Nephron progenitor cell (in vitro differentiated cells): ENCODE measurements around the gene RNF157.

ENCODE experiments used
- DNase-seq: peaks from one replicate; pipeline ENCODE4 v3.0.0; 2021
- H3K27ac Mint-ChIP-seq: 2 replicates; pipeline ENCODE4 v1.8.0; 2021; ENCODE audit warnings: mild to moderate bottlenecking, moderate library complexity, mixed read lengths
- H3K27me3 Mint-ChIP-seq: 2 replicates; pipeline ENCODE4 v1.8.0; 2021; ENCODE audit warnings: mild to moderate bottlenecking, low read depth, mixed read lengths; ENCODE audit not compliant: poor library complexity
- H3K36me3 Mint-ChIP-seq: 2 replicates; pipeline ENCODE4 v1.8.0; 2021; ENCODE audit warnings: low read depth, mixed read lengths
- H3K4me1 Mint-ChIP-seq: 2 replicates; pipeline ENCODE4 v1.8.0; 2021; ENCODE audit warnings: mixed read lengths
- H3K4me3 Mint-ChIP-seq: 2 replicates; pipeline ENCODE4 v1.8.0; 2021; ENCODE audit warnings: mild to moderate bottlenecking, moderate library complexity, mixed read lengths
- H3K9me3 Mint-ChIP-seq: 2 replicates; pipeline ENCODE4 v1.8.0; 2021; ENCODE audit warnings: mild to moderate bottlenecking, moderate library complexity, mixed read lengths
- TF ChIP-seq, protein P1 (sequence below): fragments of 200-600 bp; sonication (generic); IDR thresholded peaks from 2 replicates; pipeline ENCODE4 v1.5.0; 2021; ENCODE audit warnings: antibody characterized with exemption

Gene RNF157

DNA sequence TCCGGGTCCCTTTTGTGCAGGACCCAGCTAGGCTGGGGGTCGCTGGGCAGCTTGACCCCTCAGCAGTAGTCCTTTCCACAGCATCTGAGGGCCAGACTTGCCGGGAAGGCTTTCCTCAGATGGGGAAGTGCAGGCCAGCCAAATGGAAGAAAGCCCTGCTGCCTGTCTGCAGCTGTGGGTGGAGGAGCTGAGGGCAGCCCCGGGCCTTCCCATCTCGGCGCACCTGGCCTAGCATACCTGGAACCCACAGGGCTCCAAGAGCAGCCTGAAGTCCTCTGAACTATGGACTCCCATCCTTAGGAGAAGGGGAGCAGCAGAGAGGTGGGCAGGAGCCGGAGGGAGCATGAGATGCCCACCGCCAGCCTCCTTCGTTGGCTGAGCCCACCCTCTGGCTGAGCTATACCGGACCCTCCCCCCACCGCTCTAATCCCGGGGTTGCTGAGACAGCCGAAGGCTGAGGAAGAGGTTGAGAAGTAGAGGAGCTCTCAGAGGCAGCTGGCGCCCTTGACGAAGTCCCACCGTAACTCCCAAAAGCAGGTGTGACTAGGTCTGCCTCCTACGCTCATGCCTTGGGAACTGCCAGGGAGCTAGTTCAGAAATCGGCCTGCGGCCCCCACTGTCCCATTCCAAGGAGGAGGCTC is 38.1 kb upstream of the RNF157 start:
- H3K9me3 Mint-ChIP-seq, result no peaks in the 10 kb centered on the region
- H3K4me1 Mint-ChIP-seq, result peaks cover 31% of the 10 kb centered on the region
- H3K27ac Mint-ChIP-seq, result no peak overlapping the region
- no peaks in the 10 kb centered on the region for H3K36me3 Mint-ChIP-seq
- no peak overlapping the region for H3K4me3 Mint-ChIP-seq
- TF ChIP-seq, protein P1, sequence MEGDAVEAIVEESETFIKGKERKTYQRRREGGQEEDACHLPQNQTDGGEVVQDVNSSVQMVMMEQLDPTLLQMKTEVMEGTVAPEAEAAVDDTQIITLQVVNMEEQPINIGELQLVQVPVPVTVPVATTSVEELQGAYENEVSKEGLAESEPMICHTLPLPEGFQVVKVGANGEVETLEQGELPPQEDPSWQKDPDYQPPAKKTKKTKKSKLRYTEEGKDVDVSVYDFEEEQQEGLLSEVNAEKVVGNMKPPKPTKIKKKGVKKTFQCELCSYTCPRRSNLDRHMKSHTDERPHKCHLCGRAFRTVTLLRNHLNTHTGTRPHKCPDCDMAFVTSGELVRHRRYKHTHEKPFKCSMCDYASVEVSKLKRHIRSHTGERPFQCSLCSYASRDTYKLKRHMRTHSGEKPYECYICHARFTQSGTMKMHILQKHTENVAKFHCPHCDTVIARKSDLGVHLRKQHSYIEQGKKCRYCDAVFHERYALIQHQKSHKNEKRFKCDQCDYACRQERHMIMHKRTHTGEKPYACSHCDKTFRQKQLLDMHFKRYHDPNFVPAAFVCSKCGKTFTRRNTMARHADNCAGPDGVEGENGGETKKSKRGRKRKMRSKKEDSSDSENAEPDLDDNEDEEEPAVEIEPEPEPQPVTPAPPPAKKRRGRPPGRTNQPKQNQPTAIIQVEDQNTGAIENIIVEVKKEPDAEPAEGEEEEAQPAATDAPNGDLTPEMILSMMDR, result no peak
- H3K27me3 Mint-ChIP-seq, result peaks cover 2% of the 10 kb centered on the region
- no peak for DNase-seq

DNA sequence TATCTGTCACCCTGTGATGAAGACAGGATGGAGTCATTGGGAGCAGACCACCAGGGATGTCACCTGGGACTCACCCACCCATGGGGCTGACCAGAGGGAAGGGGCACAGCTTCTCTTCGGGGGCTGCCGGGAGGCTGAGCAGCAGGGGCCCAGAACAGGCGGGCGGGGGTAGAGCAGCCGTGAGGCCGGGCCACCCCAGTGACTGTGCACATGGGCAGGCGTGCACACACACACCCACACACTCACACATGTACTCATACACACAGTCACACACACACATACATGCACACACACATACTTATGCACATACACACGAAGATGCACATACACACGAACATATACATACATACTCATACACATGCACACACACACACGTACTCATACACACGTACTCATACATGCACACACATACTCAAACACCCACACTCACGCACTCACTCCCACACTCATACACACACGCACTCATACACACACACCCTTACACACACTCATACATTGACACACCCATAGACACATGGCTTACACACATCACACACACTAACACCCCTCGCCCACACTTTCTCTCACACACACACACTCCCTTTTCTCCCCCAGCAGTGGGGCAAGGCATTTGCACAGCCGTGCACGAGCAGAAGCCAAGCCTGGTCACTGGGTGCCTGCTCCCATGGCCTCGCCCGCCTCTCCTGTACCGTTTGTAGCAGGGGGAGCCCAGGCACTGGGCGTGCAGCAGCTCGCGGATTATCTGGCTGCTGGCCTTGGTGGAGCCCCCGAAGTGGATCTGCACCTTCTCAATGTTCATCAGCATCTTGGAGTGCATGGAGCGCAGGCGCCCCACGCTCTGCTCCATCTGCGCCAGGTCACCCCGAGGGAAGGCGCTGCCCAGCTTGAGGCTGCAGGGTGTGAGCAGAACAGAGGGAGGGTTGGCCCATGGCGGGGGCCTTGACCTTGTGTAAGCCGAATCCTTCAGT is 37.3 kb upstream of the RNF157 start:
- Mint-ChIP-seq H3K27me3 (peaks cover 2% of the 10 kb centered on the region), H3K9me3 (no peaks in the 10 kb centered on the region), H3K27ac (no peak overlapping the region), H3K36me3 (no peaks in the 10 kb centered on the region), H3K4me3 (no peak overlapping the region), H3K4me1 (peaks cover 38% of the 10 kb centered on the region)
- DNase-seq, result no peak
- TF ChIP-seq, protein P1, result no peak

DNA sequence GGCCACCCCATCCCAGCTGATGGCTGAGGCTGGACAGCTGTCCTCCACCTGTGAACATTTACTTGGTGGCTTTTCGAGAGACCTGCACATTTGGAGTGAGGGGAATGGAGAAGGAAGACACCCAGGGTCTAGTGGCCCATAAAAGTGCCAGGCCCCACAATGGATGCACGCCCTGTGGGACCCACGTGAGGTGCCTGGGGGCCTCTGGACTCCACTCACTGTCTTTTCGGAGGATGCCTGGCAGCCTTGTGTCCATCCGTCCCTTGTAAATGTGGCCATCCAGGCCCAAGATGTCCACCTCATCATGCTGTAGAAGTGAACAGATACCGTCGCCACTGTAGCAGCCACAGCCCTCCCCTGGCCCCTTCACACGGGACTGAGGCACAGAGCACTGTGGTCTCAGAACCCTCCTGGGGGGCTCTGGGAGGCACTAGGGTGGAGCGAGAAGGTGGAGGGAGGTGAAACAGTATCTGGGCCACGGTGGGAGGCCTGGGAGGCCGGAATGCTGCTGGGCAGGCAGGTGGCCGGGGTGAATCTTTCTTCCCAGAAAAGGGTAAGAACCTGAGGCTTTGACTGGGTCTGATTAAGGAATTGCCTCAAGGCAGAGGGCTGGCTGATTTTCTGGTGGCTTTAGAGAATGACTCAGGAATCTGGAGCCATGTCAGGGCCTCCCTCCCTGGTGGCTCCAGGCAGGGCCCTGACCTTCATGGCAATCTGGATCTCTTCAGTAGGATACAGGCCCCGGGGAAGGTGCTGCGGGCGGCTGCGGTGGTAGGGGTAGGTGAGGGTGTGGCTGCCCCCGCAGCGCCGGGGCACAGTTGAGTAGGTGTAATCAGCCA is 36.4 kb upstream of the RNF157 start:
- Mint-ChIP-seq H3K27me3 (peaks cover 2% of the 10 kb centered on the region), H3K27ac (no peak overlapping the region), H3K4me1 (peaks cover 31% of the 10 kb centered on the region), H3K4me3 (no peak overlapping the region), H3K36me3 (no peaks in the 10 kb centered on the region), H3K9me3 (no peaks in the 10 kb centered on the region)
- no peak for DNase-seq
- TF ChIP-seq, protein P1, result no peak

DNA sequence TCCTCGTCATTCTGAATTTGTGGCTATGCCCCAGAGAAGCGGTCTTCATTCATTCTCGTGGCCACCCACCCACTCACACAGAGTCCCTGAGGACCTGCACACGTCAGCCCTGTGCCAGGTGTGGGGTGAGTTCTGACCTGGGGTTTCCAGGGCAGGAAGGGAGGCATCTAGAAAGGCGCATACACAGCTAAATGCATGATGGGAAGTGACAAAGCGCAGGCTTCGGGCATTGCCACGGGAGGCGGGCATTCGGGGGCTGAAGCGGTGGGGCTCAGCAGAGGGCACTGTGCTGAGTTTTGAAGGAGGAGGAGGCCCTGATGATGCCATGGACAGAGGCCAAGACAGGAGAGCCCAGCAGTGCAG is 35.8 kb upstream of the RNF157 start:
- no peak for DNase-seq
- TF ChIP-seq, protein P1, result no peak
- Mint-ChIP-seq H3K4me3 (no peak overlapping the region), H3K9me3 (no peaks in the 10 kb centered on the region), H3K27ac (no peak overlapping the region), H3K27me3 (peaks cover 2% of the 10 kb centered on the region), H3K36me3 (no peaks in the 10 kb centered on the region), H3K4me1 (peaks cover 37% of the 10 kb centered on the region)

DNA sequence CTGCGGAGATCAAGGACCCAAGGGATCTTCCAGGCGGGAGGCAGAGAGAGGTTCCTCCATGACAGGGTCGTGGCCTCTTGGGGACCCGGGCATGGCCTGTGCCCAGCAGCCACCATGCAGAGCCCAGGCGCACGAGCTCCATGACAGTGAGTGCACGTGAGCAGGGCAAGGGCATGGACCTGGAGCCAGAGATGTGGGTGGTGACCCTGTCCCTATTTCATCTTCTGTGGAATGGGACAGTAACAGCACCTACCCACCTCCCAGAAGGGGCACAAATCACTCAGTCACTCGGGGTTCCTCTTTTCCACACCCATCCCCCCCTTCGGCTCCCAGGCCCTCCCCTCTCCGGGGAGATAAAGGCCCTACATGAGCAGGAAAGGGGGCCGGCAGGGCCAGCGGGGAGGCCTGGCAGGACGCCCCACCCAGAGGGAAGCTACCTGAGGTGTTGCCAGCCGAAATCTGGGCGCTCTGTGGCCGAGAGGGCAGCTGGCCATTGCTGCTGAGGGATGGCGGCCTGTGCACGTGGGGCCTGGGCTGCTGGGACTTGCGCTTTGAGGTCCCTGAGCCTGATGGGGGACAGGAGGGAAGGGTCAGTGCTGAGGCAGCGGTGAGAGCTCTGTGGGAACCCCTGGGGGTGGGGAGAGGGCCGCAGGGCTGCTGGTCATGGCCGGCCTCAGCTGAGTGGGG is 35.2 kb upstream of the RNF157 start:
- no peaks in the 10 kb centered on the region for H3K9me3 Mint-ChIP-seq
- TF ChIP-seq, protein P1, result no peak
- H3K4me1 Mint-ChIP-seq, result peaks cover 42% of the 10 kb centered on the region

More for the DNA sequence above, 35.2 kb upstream of the RNF157 start:
- Mint-ChIP-seq H3K27ac (no peak overlapping the region), H3K27me3 (peaks cover 2% of the 10 kb centered on the region), H3K36me3 (no peaks in the 10 kb centered on the region), H3K4me3 (no peak overlapping the region)
- DNase-seq, result no peak
